HG02623 (cell line): ENCODE data around the gene MEGF11.

Source experiments
- ATAC-seq: cut with Tn5 transposase; IDR thresholded peaks from one replicate; pipeline ENCODE4 v1.9.1; 2021; ENCODE audit warnings: moderate library complexity; ENCODE audit not compliant: unreplicated experiment

Gene MEGF11

DNA sequence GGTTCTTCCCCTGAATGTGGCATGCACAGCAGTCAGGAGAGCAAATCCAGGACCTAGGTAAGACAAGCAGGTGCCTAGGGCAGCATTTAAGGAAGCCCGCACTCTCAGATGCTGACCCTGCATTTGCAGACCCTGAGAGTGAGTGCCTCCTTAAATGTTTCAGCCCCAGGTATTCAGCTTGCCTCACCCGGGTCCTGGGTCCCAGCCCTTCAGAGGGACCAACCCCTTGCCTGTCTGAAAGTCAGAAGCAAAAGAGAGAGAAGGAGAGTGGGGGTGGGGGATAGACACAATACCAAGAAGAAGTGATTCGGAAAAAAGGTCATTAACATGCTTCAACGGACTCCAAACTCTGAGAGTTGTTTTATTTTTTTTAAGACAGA lies 75.0 kb downstream of the MEGF11 start:
- ATAC-seq, result no peak

DNA sequence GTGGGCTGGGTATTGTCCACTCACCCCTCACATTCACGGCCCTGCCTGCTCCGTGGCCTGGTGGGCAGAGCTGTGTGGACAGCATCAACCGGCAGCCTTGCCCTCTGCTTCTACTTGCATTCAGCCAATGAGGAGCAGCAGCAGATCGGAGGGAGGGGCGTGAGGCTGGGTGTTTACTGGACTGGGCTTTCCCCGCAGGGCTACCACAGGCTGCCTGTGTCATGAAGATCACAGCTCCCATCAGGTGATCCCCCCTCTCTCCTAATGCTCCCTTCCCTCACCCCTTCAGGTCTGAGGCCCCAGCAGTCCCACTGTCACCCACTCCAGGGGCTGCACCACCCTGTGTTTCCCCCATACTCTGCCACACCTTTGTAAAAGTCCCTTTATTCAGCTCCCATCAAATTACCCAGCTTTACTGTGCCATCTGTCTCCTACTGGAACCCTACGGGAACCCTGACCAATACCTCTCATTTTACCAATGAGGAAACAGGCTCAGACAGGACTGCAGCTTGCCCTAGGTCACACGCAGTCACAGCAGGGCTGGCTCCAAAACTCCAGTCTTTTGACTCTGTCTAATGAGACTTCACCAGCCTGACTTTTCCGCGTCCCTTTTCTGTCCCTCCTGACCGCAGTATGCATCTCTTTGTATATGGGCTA lies 81.1 kb downstream of the MEGF11 start:
- ATAC-seq, result no peak

DNA sequence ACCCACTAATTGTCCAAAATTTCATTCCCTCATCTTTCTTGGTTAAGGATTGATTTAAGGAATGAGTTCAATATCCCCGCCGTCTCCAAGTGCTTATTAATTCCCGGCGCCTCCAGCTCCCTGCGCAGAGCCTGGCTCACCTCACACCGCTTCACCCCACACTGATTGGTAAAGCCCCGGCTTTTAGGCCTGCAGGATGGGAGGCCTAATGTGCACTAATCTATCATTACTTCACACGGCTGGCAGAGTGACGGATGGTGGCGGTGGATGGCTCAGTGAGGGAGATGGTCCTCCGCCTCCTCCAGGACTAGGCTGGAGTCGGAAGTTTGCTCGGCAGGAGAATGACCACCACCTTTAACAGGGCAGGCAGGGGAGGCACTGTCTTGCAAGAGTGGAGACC lies 81.7 kb downstream of the MEGF11 start:
- no peak for ATAC-seq

DNA sequence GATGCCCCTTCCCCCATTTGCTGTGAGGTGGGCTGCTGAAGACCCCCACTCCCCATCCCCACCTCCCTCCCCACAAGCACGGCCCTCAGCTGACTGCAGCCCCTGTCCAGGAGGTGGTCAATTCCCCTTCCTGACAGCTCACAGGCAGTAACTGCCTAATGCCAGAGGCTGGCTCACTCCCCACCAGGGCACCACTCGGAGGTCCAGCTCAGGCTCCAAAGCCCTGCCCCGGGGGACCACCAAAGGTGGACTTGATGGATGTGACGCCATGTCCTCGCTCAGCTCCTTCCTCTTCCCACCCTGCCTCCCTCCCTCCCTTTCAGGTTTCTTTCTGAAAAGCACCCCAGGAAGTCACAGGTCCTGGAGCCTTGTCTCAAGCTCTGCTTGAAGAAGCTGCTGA lies 82.8 kb downstream of the MEGF11 start:
- ATAC-seq, result no peak

DNA sequence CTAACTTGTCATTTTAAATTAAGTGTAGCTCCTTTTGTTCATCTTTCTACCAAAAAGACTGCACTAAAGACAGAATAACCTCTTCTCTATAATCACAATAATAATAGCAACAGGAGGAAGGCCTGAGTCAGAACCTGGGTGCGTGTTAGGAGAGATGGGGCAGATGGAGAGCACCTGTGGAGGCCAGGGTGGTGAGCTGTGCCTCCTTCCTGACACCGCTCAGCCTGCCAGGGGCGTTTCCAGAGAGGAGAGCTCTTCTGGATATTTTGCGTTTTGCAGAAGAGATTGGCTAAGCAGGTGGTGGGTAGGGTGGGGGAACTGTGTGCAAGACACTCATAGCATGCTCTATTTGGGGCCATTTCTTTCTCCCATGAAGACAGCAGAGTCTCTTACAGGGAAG lies 83.5 kb downstream of the MEGF11 start:
- no peak for ATAC-seq

DNA sequence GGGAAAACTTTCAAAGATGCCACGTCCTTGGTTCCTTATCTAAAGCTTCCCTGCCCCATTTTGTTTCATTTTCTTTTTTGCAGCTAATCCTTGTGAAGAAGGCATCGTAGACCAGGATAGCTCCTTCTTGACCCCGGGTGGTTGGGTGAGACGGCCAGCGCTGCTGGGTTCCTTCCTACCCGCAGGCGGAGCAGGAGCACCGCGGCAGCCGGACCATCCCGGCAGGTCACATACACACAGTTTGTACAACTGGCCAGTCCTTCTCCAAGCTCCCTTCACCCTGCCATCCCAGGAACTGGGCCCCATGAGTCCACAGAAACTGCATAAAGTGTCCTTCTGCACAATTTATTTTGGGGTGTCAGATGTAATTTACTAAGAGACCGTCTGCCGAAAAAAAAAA lies 83.9 kb downstream of the MEGF11 start:
- ATAC-seq, result no peak

DNA sequence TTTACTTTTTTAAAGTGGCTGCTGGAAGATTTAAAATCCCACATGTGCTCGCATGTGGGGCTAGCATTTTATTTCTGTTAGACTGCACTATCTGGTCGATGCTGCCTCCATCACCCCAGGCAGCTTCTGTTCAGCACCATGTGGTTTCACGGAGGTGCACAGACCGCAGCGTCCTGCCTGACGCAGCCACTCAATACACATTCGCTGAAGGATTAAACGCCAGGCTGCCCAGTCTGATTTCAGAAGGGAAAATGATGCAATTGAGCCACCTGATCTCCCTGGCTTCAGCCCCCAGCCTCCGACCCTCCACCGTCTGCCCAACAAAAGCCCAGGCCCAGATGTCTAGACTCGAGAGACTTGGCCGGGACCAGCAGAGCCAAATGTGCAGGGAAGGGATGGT lies 84.5 kb downstream of the MEGF11 start:
- ATAC-seq, result no peak

DNA sequence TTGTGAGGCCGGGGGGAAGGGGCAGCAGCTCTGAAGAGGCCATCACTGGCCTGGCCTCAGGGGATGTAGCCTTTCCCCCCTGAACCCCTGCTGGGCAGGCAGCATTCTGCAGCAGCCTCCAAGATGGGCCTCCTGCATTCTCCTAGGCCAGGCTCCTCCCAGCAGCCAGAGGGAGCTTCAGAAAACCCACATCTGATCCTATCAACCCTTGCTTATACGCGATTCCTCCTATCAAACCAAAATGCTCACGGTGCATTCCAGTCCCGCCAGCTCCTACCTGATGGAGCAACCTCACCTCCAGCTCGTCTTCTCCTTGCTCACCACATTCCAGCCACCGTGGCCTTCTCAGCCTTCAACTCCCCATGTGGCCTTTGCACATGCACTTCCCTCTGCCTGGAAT lies 85.7 kb downstream of the MEGF11 start:
- no peak for ATAC-seq

DNA sequence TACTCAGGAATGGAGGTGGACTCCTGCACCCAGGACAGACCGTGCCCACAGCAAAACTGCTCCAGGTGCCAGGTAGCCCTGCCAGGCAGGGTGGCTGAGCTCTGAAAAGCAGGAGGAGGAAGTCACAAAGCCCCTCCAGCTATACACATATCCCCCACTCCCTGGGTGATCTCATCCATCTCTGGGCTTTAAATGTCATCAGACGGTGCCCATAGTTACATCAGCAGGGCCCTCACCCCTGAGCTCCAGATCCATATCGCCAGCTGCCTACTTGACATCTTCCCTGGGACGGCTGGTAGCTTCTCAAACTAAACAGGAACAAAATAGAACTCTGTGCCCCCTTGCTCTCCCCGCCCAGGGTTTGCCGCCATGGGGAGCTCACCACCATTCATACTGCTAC lies 87.7 kb downstream of the MEGF11 start:
- no peak for ATAC-seq

DNA sequence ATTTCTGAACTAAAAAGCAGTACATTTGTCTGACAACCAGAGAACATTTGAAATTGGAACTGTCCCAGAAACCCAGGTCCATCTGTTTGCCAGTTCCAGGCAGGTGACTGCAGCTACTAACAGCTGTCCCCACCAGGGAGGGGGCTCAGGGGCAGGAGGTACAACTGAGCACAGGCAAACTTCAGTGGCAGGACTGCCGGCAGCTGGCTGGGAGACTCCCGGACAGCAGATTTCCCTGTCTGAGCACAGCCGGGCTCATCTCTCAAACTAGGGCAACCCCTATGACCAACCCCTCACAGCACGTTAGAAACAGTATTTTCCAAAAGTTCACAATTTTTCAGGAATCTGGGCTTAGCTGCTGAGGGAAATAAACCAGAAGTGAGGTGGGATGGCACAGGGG lies 88.8 kb downstream of the MEGF11 start:
- no peak for ATAC-seq

DNA sequence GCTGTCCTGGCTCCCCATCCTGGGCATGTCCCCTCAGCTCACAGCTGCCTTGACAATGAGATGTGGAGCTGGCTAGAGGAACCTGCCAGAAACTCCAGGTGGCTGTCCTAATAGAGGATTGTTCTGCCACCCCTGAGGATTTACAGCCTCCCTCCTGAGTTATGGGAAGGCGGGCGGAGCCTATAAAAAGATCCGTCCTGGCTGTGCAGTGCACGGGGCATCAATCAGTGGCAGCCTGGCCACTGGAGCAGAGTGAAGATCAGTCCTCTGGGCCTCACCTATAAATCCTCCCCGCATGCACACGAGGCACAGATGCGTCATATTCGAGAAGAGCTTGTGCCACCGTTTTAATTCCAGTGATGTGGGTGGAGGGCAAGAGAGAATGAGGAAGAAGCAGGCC lies 90.0 kb downstream of the MEGF11 start:
- ATAC-seq, result no peak

DNA sequence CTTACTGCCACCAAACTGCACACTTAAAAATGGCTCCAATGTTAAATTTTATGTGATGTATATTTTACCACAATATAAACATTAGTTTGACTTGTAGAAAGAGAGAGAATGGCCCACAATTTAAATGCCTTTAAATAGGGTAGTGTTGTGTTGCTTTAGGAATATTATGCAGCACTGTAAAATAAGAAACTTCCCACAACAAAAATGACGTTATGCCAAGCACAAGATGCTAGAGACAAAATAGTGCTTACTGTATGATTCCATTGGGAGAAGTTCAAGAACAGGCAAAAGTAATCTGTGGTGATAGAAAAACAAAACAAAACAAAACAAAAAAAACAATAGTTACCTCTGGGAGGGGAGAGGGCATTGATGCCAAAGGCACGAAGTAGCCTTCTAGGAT lies 91.3 kb downstream of the MEGF11 start:
- no peak for ATAC-seq

DNA sequence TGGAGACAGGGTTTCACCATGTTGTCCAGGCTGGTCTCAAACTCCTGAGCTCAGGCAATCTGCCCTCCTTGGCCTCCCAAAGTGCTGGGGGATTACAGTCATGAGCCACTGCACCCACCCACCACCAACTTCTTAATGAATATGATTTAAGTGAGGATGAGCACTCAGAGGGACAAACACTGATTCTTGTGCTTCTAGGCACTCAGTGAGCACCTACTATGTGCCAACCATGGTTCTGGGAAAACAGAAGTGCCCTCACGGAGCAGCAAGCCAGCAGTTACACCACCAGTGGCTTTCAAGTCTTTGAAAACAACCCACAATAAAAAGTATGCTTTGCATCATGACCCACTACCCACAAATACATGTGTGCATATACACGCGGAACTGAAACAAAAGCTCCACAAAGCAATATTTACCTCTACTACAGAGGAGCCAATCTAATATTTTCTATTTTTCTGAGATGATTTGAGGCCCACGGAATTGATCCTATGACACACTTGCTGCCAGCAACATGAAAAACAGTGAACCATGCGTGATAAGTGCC lies 91.9 kb downstream of the MEGF11 start:
- ATAC-seq, result no peak

DNA sequence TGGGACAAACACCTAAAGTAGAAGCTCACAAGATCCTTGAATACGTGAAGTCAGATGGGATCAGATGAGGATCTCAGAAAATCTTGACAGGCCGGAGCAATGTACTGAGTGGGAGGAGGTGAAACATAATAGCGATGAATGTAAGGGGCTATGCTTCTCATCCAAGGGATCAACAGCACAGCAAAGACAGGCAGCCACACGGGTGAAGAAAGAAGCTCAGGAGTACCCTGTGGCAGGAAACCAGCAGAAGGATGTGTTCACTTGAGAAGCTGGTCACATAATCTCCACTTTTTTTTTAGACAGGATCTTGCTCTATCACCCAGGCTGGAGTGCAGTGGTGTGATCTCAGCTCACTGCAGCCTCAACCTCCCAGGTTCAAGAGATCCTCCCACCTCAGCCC lies 92.4 kb downstream of the MEGF11 start:
- ATAC-seq, result no peak

DNA sequence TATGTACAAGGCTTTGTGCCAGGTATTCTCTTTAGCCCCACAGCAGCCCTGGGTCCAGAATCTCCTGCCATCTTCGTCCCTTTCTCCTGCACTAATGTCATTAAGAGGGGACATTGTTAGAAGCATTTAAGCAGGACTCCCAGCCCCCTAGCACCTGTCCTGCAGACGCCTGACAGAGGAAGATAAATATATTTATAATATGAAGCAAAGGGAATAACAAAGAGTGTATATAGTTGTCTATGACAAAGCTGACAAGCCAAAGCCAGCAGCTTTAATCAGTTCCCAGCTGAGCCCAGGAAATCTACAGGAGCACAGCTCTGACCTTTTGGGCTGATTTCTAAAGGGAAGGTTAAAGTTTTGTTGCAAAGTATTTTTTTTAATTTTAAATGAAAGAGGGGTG lies 96.0 kb downstream of the MEGF11 start:
- ATAC-seq, result no peak

DNA sequence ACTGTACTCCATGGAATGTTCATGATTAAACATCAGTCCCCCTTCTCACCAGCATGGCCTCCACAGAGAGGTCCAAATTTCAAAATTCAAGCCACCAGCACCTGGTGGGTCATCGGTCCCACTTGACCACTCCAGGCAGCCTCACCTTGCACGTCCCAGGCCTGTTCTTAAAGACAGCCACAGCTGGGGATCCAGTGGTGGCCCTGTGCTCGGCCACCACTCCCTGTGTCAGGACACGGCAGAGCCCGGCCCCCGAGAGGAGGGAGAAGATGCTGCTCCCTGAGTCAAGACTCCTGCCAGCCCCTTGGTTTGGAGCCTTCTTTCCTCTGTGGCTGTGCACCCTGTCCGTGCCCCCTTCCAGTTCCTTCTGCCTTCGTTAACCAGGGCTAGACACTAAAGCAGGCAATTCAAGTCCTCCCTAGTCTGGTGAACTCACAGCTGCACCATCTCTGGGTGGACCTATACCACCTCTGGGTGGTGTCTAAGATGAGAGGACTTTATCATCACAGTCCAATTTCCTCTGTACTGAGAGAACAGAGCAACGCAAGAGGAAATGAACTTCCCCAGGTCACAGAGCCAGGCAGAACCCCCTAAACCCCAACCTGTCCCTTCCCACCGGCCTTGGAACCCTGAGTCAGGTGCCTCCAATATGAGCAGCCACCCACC lies 97.1 kb downstream of the MEGF11 start:
- ATAC-seq, result no peak

DNA sequence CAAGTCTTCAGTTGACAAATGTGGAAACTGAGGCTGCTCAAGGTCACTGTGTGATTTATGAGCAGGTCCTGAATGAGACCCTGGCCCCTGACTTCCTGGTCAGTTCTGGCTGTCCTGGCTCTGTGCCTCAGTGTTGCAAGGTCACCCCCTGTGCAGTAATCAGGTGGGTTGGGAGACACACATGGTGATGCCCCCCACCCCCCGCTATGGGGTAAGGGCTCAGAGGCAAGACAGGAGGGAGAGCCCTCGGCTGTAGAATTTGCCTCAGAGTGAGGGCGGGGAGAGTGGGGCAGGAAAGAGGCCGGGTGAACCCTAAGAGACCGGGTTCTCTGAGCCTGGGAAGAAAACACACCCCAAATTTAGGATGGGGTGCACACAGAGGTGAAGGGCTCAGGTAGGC lies 98.5 kb downstream of the MEGF11 start:
- no peak for ATAC-seq

DNA sequence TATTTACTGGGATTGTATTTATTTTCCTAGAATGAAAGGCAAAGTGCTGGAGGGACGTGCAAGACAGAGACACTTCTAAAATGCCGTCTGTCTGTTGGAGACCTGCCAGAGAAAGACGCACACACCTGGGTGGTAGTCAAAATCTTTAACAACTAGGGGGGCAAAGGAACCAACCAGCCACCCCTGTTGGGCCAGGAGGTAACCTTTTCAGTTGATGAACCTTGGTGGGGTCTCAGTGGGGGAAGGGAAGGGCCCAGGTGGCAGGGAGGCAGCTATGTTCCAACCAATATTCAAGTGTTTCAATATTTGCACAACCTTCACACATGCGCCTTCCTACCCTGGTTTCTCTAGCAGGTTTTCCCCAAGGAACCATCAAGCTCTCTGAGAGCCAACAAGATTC lies 99.0 kb downstream of the MEGF11 start:
- ATAC-seq, result no peak

DNA sequence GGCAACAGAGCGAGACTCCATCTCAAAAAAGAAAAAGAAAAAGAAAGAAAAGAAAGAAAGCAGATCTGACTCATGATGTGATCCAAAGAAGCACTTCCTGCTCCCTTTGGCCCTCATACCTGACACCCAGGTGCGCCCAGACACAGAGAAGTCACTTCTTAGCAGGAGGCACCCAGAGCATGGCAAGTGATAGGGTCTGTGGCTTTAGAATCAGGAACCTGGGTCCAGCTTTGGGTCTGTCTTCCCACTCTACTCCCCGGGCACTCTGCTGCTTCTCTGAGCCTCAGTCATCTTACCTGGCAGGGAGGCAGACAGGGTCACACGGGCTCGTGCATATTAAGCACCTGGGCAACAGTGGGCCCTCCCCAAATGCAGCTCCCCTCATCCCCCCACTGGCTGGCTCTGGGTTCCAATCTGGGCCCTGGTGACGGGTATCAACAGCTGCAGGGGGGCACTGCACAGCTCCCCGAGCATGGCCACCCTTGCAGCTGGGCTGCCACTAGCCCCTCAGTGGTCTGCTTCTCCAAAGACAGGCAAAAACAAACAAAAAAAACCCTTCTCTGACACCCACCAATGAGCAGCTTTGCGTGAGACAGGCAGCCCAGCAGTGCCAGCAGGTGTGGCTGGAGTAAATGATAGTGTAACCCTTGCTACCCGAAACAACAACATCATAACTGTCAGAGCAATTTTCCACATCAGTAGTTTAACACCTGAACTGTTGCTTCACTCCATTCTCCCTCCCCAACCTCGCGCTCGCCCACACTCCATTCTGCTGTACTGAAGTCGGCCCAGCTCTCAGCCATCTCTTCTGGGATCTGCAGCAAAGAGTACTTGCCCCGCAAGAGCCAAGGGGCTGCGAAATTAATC lies 99.8 kb downstream of the MEGF11 start:
- peak; percentile 68 for ATAC-seq

DNA sequence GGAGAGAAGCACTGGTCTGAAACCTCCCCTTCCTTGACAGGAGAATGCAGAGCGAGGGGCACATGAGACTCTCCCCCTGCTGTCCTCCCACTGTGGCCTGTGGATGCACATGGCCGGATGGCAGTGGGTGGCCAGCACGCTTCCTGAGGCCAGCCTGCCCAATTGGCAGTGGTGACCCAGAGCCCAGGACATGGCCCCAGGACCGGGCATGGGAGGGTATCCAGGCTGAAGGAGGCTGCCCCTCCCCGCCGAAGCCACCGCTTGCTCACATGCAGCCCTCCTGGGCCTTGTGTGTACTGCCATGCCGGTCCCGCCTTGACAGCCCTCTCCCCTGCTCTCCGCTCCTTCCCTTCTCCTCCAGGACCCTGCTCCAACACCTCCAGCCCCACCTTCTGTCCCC lies 100.9 kb downstream of the MEGF11 start:
- no peak for ATAC-seq

DNA sequence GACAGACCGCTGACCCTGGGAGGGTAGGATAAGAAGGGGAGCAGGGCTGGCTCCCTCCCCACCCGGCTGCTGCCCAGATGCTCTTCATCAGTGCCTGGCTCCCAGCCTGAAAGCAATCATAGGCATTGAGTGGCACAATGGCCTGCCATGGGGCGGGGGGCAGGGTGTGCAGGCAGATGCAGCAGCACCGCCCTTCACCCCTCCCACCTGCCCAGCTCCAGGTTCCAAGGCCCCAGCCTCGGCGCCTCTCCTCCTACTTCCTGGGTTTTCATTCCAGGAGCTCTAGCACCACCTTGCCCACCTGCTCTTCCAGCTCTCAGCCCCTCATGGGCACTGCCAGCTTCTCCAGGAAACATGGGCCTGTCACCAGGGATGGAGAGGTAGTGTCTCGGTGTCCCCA lies 101.7 kb downstream of the MEGF11 start:
- ATAC-seq, result no peak

DNA sequence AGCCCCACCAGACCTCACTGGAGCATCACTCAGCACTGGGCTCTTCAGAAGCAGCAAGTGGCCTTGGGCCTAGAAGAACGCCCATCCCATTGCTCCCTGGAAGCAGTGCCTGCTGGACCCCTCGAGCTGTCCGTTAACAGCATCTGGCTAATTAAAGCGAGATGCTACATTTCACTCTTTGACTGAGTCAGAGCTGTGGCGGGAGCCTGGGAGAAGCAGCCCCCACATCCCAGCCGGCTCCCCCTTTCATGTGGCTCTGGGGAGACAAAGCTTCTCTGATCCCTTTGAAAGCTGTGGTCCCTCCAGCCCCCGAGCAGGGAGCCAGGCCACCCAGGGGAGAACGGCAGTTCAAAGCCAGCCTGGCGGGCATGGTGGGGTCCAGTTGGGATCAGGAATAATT lies 103.7 kb downstream of the MEGF11 start:
- ATAC-seq, result no peak
